ENCODE results near the gene LONRF2. TPM values are rescaled to one million over a fixed set of nuclear protein-coding genes. Genes with fewer than 3 reads are reported as not detected.

Gene LONRF2
- total RNA-seq, 1 donor from 2014 or later: 3.4 TPM

GRCh38 chr2:100276716-100277115 is 45.6 kb downstream of the LONRF2 start:
- no peak for DNase-seq (ENCODE audit: low spot score)

GRCh38 chr2:100275200-100275589 is 47.1 kb downstream of the LONRF2 start:
- no peak for DNase-seq (ENCODE audit: low spot score)

DNA sequence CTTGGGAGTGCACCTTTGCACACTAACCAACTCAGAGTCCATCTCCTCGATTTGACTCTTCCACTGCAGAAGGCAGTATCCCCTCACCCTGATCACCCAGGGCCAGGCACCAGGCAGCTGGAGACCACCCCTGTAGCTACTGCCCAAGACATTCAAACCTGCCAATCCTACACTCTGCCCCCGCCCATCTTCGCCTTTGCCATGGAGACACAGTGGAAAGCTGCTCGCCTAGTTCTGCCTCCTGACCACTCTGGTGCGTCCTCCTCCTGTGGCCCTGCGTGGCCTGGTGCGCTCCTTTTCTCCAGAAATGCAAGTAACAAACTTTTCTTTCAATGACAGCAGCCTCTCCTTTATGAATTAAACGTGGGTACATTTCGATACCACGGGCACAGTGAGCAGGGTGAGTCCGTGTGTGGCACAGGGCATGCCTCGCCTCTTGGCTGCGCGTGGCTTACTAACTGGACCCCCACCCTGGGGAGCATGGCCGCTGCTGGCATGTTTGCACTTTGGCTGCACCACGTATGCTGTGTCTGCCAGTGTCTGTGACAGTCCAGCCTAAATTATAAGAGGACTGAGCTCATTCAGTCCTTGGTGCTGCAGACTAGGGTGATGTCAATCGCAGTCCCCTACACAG is 47.6 kb downstream of the LONRF2 start:
- DNase-seq (ENCODE audit: low spot score): no peak

- DNase-seq (ENCODE audit: low spot score): no peak
Observed at GRCh38 chr2:100274076-100274475, 48.2 kb downstream of the LONRF2 start.

DNA sequence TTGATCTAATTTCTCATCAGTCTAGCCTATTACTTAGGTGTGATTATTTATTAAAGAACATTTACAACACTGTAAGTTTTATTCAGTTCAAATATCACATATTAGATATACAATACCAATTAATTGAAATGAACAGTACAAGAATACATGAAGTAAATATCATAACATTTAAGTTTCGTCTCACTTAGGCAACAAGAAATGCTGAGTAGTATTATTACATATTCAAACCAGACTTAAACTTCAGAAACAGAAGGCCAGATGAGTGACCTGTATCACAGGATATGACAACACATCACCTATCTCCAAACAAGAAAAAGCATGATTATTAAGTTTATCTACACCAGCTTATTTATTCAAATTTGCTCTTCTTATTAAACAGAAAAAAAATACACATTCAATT is 48.9 kb downstream of the LONRF2 start:
- DNase-seq (ENCODE audit: low spot score): no peak

GRCh38 chr2:100272841-100273329 is 49.4 kb downstream of the LONRF2 start:
- no peak for DNase-seq (ENCODE audit: low spot score)

DNA sequence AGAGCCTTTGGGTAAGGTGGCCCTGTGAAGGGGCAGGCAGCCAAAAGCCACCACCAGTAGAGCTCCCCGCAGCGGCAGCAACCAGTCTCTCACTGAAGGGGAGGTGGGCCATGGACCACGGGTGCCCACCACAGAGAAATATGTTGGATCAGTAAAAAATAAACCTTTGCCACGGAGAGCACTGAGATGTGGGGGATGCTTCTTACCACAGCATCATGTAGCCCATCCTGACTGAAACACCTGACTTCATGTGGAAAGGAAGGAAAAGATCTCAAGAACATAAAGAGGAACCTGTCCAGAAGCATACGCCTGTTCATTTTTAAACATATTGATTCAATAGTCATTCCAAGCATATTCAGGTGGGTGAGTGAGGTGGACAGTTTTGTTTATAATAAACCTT is 51.1 kb downstream of the LONRF2 start:
- no peak for DNase-seq (ENCODE audit: low spot score)

DNA sequence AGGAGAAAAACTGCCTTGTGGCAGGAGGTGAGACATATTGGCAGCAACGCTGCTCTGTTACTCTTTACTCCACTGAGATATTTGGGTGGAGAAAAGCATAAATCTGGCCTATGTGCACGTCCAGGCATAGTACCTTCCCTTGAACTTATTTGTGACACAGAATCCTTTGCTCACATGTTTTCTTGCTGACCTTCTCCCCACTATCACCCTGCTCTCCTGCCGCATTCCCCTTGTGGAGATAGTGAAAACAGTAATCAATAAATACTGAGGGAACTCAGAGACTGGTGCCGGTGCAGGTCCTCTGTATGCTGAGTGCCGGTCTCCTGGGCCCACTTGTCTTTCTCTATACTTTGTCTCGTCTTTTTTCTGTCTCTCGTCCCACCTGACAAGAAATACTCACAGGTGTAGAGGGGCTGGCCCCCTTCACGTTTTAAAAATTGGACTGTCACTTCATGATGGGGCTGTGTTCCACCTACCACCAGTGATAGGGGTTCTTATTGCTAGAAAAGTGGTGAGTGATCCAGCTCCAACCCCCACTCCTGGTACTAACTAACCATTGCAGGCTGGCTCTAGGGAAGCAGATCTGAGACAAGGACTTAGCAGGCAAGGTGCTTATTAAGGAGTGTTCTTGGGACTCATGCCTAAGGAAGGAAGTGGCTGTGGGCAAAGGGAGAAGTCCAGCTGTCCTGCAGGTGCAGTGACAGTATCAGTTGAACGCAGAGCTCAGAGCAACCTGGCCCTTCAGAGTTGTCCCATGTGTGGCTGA is 51.7 kb downstream of the LONRF2 start:
- no peak for DNase-seq (ENCODE audit: low spot score)

DNA sequence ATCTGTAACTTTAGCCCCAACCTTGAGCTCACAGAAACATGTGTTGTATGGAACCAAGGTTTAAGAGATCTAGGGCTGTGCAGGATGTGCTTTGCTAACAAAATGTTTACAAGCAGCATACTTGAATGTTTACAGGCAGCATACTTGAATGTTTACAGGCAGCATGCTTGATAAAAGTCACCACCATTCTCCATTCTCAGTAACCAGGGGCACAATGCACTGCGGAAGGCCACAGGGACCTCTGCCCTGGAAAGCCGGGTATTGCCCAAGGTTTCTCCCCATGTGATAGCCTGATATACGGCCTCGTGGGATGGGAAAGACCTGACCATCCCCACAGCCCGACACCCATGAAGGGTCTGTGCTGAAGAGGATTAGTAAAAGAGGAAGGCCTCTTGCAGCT is 52.4 kb downstream of the LONRF2 start:
- DNase-seq (ENCODE audit: low spot score): no peak

DNA sequence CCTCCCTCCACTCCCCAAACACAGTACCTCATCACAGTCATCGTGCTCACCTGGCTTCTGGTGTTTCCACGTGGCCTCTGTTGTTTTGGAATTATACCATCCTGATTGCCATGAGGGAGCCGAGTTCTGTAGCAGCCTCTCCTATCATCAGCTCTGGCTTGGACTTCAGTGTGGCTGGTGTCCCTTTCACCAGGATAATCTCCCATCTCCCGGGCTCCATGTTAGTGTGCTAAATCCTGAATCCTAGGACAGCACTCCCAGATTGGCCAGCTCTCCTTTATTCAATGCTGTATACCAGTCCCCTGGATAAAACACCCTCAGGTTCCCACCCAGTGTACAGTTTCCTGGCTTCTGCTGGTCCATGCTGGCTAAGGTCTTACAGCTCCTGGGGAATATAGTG is 53.3 kb downstream of the LONRF2 start:
- DNase-seq (ENCODE audit: low spot score): no peak

DNA sequence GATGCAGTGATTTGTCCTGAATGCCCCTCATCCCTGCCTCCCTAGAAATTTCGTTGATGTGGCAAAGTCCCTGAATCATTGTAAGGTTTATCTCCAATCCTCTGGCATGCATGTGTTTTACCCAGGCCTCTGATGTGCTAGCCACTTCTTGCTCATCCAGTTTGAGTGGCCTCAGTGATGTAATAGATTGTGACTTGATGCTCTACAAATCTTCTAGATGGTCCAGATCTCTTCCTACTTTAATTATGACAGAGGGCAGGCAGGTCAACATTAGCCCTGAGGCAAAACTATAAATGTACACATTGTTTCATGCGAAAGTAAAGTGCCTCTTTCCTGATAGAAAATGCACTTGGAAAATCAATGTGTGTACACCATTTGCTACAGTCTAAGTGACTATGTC is 54.5 kb downstream of the LONRF2 start:
- no peak for DNase-seq (ENCODE audit: low spot score)

DNA sequence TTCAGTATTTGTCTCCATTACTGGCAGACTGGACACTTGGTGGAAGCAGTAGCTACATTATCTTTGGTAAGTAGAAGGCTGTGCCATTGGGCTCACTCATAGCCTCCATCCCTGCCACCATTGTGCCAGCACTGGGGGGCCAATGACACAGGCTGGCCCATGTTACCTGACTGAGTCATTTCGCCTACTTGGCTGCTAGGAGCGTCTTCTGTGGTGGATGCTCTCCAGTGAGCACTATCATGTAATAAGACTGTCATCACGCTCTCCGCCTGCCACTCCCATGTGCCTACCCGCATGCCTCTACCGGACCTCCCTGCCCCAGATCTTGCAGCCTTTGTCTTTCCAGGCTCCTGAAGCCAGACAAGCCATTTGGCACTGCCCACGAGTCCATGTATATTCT is 56.2 kb downstream of the LONRF2 start:
- no peak for DNase-seq (ENCODE audit: low spot score)

GRCh38 chr2:100265226-100265625 is 57.1 kb downstream of the LONRF2 start:
- no peak for DNase-seq (ENCODE audit: low spot score)

GRCh38 chr2:100264651-100265050 is 57.6 kb downstream of the LONRF2 start:
- no peak for DNase-seq (ENCODE audit: low spot score)

GRCh38 chr2:100264121-100264520 is 58.2 kb downstream of the LONRF2 start:
- DNase-seq (ENCODE audit: low spot score): no peak

DNA sequence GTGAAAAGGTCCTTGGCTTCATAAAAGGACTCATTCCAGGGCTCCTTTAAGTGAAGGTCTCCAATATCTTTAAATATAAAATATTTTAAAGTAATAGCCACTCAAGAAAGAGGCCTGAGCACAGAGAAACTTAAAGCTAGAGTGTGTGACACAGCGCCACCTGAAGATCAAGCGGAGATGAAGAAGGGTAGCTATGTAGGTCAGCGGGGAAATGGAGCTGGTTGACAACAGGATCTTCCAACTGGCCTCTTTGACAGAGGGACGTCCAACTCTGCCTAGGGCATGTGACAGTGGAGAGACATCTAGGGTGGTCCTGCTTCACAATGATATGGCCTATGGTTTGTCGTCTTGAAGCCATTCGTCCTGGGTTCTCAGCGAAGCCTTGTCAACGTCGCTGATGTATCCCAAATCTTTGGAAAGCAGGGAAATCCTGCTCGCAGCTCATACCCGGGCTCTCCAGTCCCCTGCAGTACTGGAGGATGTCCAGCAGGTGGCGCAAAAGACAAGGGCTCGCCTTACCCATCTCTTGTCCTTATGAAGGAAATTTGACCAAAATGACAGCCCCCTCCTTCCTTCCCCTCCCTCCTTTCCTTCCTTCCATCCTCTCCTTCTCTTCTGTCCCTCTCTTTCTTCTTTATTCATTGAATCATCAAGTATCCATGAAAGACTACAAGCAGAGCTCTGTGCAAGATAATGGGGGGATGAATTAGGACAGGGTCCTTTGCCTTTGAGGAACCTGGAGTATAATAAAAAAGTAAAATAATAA is 59.6 kb downstream of the LONRF2 start:
- peak; percentile 65 for DNase-seq (ENCODE audit: low spot score)

GRCh38 chr2:100262046-100262445 is 60.3 kb downstream of the LONRF2 start:
- DNase-seq (ENCODE audit: low spot score): peak; percentile 20

DNA sequence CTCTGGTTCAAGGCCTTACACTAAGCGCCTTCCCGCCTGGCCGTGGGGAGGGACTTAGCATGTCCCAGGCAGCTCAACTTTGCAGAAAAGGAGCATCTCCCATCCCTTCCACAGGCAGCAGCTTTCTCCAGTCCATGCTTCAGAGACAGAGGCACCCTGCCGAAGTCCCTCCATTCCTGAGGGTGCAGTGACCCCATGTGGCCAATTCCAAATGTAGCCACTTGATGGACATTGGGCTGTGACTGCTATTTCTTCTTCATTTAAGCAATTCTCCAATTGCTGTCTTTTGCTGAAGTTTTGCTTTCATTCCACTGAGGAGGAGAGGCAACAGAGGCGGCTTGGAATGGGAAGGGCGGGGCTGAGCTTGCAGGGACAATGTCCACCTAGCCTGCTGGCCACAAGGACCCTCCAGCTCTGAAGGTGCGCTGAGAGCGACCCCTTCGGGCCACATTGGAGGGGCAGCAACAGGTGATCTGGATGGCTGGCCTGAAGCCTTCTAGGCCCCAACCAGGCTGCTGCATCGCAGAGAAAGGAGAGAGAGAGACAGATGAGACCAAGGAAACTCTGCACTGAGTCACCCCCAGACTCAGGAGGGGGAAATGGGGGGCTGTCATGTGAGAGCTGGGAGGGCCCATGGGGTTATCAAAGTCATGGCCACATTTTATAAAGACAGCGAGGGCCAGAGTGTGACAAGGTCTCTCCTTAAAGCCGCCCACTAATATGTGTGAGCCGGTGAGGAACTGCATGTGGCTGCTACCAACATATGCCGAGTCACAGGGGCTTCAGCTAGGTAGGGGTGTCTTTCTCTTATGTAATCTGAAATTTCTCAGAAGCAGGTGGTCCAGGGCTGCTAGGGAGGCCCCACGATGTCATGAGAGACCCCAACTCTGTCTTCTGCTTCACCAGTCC is 61.3 kb downstream of the LONRF2 start:
- DNase-seq (ENCODE audit: low spot score): peak; percentile 86

DNA sequence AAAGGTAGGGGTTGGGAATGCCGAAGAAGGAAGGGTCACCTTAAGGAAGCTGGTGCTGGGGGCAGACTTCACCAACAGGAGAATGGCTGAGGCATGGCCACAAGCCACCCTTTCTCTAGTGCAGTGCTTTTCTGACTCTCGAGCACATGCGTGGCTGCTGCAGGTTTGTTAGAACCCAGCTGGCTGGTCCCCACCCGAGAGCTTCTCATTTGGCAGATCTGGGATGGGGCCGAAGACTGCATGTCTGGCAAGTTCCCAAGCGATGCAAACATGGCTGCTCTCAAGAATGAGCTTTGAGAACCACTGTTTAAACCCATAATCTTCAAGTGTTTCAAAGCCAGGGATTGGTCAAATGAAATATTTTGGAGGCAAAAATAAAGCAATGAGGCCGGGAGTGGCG is 63.2 kb downstream of the LONRF2 start:
- DNase-seq (ENCODE audit: low spot score): no peak

- no peak for DNase-seq (ENCODE audit: low spot score)
Observed at GRCh38 chr2:100257939-100258338, 64.4 kb downstream of the LONRF2 start.

- no peak for DNase-seq (ENCODE audit: low spot score)
Observed at GRCh38 chr2:100256849-100257248, 65.5 kb downstream of the LONRF2 start.

Data from umbilical cord (tissue), 2 donors.